HG03159 (cell line): Measurements from ENCODE around the gene OBSCN.

Source experiments
- ATAC-seq: cut with Tn5 transposase; IDR thresholded peaks from one replicate; pipeline ENCODE4 v1.9.1; 2021; ENCODE audit warnings: mild to moderate bottlenecking, moderate library complexity; ENCODE audit not compliant: unreplicated experiment

The OBSCN gene

DNA sequence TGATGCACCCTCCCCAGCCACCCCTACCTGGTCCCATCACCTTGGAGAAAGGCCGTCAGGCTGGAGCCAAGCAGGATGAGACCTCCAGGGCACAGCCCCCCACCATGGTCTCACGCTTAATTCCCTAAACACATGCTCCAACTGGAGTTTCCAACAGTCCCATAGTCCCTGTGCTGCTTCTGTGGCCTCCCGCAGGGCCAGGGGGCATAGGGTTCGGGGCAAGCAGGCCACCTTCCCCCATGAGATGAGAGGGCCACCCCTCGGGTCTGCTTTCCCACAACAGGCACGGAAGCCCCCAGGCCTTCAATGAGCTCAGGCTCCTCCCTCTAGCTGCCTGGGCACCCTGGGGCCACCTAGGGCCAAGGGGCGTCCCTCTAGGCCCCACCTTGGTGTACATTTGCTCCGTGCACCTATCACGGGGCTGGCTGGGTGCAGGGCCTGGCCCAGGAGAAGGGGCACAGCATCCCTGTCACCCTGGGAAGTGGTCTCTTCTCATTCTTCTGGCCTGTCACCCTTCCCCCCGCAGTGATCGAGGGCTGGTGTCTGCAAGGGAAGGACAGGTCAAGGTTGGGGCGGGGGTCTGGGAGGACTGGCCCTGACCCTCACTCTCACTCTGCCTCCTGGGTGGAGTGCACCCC, 156.3 kb downstream of the OBSCN start:
- no peak for ATAC-seq

DNA sequence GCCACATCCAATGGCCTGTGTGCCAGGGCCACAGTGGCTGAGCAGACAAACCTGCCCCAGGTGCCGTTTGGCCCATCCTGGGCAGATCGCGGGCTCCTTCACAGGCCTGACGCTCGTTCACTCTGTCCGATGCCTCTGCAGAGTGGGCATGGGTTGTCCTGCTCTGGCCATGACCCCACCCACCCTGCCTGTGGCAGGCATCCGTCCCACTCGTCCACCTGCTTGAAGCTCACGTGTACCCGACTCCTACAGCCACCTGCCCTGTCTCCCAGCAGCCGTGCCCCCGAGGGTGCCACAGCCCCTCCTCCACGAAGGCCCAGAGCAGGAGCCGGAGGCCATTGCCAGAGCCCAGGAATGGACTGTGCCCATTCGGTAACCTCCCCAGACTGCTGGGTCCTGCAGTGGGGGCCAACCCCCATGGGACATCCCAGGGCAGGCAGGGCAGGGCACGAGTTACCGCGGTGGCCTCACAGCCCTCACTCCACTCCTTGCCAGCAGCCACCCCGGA, 156.9 kb downstream of the OBSCN start:
- no peak for ATAC-seq

DNA sequence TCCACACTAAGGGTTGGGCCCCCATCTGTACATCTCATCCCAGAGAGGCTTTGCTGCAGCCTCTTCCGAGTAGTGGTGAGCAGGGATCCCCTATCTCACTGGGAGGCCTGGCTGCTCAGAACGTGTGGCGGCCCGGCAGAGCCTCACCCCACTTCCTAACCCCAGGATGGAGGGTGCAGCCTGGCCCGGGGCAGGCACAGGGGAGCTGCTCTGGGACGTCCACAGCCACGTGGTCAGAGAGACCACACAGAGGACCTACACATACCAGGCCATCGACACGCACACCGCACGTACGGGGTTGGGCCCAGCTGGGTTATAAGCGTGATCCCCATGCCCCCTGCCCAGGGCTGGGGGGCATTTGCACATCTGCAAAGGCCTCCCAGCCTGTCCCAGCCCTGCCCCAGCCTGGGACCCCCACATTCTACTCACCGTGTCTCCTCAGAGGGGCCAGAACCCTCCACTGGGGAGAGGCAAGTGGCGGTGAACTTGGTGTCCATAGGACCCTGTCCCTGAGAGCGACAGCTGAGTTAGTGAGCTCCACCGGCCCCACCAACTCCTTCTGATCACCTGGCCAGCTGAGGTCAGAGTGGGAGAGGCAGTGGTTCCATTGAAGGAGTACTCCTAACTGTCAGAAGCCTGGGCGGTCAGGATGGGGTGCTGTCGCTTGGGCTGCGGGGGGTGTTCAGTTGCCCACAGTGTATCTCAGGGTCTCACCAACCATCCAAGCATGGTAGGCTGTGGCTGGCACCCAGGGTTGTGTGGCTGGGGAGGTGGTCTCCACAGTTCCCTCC, 157.6 kb downstream of the OBSCN start:
- no peak for ATAC-seq

DNA sequence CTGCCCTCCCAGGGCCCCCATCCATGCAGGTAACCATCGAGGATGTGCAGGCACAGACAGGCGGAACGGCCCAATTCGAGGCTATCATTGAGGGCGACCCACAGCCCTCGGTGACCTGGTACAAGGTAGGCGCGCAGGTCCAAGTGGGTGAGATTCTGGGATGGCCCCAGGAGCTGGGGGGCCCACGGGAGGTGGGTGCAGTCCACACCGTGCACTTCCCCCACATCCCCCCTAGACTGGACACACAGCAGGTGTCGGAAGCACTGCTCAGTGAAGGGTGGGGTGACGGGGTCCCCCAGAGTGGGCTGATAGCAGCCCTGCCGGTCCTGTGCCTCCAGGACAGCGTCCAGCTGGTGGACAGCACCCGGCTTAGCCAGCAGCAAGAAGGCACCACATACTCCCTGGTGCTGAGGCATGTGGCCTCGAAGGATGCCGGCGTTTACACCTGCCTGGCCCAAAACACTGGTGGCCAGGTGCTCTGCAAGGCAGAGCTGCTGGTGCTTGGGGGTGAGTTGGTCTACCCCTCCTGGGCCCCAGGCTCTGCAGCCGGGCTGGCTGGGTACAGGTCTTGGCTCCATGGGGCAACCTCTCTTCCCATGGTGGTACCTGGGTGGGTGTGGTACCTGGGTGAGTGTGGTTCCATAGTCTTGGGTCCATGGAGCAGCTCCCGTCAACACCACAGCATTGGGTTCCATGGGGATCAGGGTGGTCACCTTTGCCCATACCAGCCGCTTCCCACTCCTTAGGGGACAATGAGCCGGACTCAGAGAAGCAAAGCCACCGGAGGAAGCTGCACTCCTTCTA, 158.4 kb downstream of the OBSCN start:
- ATAC-seq, result no peak

DNA sequence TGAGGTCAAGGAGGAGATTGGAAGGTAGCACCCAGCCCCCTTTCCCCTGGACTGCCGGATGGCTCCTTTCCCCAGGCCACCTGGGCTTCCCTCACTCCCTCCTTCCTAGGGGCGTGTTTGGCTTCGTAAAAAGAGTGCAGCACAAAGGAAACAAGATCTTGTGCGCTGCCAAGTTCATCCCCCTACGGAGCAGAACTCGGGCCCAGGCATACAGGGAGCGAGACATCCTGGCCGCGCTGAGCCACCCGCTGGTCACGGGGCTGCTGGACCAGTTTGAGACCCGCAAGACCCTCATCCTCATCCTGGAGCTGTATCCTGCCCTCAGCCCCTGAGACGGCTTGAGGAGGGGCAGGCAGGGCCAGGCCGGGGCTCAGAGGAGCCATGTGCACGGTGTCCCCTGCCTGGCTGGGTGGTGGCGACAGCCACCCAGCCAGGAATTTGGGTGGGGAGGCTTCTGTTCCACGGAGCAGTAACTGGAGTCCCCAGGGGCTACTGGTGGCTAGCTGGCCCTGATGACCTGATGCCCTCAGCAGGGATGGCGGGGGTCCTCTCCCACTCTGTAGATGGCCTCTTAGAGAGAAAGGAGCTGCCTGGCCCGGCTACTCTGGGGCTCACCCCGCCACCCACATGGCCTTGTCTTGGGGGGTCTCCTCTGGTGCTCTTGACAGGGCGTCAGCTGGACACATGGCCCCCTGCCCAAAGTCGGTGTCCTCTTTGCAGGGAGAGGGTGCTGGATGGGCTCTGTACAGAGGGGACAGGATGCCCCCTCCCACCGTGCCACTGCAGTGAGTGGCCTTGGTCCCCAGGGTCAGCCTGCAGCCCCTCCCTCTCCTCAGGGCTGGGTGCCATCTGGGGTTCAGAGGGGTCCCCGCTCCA, 159.3 kb downstream of the OBSCN start:
- no peak for ATAC-seq

DNA sequence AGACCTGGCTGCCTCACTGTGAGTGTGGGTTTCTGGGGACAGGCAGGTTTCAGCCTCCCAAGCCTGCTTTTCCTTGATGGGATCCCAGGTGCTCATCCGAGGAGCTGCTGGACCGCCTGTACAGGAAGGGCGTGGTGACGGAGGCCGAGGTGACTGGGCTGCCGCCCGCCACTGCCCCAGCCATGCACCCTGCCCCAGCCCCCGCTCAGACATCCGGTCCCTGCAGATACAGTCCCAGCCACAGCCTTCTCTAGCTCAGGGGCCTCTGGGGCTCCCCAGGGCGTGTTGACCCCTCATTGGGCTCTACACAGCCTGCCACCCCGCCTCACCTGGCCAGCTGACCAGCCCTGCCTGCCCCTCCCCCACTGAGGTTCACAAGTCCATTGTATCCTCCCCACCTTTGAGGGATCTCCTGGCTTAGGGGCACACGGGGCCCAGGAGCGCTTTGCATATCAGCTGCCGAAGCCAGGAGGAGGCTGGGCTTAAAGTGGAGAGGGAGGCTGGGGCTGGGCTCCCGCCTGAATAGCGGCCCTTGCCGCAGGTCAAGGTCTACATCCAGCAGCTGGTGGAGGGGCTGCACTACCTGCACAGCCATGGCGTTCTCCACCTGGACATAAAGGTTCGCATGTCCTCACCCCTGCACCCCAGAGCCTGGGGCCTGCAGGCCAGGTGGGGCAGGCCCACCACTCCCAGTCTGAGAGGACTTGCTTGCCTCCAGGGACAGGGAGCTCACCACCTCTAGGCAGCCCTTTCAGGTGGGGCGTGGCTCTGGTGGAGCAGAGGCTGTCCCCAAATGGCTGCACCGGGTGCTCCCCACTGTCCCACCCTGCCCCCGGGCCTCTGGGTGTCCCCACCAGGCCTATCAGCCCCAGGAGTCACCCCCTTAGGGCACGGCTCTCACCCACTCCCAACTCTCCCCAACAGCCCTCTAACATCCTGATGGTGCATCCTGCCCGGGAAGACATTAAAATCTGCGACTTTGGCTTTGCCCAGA, 160.3 kb downstream of the OBSCN start:
- no peak for ATAC-seq

DNA sequence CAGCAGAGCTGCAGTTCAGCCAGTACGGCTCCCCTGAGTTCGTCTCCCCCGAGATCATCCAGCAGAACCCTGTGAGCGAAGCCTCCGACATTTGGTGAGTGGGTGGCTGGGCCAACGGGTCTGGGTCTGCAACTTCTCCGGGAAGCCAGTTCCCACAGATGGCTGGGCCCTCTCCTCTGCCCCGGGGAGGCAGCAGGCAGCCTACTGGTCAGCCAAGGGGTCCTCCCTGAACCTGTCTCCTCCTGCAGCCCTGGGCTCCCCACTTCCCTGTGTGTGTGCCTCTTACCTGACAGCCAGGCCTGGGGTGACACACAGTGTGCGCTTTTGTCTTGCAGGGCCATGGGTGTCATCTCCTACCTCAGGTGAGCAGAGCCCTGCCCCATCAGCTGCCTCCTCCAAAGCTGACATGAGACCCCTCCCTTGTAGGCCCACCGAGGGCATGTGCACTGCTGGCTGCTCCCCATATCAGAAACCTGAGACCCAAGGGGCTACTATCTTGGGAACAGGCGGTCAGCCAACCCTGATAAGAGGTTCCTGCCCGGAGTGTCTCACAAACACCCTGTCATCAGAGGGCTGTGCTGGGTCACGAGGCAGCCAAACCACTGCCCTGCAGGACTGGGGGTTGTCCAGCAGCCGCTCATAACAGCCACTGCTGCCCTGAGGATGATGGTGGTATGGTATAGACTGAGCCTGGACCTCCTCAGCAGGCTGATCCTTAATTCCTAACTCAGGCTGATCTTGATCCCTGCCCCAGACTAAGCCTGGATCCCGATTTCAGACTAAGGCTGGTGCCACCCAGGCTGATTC, 161.2 kb downstream of the OBSCN start:
- no peak for ATAC-seq

DNA sequence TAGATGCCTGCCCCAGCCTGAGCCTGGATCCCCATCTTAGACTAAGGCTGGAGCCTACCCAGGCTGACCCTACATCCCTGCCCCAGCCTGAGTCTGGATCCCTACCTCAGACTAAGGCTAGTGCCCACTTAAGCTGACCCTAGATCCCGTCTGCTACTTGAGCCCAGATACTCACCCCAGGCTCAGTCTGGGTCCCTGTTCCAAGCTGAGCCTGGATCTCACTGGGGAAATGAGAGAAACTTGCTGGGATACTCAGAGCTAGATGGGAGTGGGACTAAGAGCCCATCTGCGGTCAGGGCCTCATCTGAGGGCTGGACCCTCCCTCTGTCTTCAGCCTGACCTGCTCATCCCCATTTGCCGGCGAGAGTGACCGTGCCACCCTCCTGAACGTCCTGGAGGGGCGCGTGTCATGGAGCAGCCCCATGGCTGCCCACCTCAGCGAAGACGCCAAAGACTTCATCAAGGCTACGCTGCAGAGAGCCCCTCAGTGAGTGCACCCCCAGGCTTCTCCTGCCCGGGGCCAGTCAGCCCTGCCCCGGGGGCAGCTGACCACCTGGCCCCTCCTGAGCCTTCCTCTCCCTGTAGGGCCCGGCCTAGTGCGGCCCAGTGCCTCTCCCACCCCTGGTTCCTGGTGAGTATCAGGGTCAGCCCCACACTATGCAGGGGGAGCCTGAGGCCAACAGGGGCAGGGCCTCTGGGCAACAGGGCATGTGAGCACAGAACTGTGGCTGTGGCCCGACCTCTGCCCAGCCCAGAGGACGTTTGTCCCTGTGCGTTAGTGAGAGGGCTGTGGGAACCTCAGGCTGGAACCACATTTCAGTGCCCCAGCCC, 162.0 kb downstream of the OBSCN start:
- no peak for ATAC-seq

DNA sequence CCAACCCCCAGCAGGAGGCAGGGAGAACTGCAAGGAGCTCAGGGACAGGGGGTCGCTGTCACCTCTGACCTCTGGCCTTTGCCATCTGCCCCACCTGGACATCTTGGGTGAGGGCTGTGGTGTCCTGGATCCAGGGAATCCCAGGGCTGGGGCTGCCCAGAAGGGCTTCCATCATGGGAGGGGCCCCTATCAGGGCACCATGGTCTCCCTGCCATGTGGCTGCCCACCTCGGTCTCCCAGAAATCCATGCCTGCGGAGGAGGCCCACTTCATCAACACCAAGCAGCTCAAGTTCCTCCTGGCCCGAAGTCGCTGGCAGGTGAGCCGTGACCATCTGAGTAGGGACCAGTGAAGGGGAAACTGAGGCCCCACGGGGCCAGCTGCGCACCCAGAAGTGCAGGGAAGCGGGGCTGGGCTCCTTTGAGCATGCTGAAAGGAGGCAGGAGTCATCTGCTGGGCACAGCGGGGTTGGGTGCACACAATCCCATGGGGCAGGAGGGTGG, 162.6 kb downstream of the OBSCN start:
- no peak for ATAC-seq

DNA sequence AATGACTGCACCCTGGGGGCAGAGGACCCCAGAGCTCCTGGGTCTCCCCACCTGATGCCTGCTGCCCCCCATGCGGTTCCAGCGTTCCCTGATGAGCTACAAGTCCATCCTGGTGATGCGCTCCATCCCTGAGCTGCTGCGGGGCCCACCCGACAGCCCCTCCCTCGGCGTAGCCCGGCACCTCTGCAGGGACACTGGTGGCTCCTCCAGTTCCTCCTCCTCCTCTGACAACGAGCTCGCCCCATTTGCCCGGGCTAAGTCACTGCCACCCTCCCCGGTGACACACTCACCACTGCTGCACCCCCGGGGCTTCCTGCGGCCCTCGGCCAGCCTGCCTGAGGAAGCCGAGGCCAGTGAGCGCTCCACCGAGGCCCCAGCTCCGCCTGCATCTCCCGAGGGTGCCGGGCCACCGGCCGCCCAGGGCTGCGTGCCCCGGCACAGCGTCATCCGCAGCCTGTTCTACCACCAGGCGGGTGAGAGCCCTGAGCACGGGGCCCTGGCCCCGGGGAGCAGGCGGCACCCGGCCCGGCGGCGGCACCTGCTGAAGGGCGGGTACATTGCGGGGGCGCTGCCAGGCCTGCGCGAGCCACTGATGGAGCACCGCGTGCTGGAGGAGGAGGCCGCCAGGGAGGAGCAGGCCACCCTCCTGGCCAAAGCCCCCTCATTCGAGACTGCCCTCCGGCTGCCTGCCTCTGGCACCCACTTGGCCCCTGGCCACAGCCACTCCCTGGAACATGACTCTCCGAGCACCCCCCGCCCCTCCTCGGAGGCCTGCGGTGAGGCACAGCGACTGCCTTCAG, 163.3 kb downstream of the OBSCN start:
- no peak for ATAC-seq

DNA sequence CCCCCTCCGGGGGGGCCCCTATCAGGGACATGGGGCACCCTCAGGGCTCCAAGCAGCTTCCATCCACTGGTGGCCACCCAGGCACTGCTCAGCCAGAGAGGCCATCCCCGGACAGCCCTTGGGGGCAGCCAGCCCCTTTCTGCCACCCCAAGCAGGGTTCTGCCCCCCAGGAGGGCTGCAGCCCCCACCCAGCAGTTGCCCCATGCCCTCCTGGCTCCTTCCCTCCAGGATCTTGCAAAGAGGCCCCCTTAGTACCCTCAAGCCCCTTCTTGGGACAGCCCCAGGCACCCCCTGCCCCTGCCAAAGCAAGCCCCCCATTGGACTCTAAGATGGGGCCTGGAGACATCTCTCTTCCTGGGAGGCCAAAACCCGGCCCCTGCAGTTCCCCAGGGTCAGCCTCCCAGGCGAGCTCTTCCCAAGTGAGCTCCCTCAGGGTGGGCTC, 163.9 kb downstream of the OBSCN start:
- no peak for ATAC-seq

DNA sequence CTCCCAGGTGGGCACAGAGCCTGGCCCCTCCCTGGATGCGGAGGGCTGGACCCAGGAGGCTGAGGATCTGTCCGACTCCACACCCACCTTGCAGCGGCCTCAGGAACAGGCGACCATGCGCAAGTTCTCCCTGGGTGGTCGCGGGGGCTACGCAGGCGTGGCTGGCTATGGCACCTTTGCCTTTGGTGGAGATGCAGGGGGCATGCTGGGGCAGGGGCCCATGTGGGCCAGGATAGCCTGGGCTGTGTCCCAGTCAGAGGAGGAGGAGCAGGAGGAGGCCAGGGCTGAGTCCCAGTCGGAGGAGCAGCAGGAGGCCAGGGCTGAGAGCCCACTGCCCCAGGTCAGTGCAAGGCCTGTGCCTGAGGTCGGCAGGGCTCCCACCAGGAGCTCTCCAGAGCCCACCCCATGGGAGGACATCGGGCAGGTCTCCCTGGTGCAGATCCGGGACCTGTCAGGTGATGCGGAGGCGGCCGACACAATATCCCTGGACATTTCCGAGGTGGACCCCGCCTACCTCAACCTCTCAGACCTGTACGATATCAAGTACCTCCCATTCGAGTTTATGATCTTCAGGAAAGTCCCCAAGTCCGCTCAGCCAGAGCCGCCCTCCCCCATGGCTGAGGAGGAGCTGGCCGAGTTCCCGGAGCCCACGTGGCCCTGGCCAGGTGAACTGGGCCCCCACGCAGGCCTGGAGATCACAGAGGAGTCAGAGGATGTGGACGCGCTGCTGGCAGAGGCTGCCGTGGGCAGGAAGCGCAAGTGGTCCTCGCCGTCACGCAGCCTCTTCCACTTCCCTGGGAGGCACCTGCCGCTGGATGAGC, 164.5 kb downstream of the OBSCN start:
- no peak for ATAC-seq

DNA sequence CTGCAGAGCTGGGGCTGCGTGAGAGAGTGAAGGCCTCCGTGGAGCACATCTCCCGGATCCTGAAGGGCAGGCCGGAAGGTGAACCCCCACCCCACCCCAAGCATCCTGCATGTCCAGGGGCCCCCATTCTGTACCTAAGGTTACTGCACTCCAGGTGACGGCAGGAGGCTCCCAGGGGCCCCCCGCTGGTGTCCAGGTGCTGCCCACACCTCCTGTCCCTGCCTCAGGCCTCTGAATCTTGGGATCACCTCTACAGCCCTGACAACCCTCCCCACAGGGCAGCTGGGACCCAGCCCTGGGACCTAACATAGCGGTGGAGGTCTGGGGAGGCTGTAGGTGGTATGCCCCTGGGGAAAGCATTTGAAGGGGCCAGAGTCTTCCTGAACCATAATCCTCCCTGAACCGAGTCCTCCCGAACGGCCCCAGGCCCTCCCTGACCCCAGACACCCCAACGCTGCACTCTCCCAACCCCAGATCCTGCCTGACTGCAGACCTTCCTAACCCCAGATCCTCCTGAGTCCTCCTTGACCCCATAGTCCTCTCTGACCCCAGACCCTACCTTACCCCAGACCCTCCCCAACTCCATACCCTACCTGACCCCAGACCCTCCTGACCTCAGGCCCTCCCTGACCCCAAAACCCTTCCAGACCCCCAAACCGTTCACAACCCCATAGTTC, 165.3 kb downstream of the OBSCN start:
- no peak for ATAC-seq

DNA sequence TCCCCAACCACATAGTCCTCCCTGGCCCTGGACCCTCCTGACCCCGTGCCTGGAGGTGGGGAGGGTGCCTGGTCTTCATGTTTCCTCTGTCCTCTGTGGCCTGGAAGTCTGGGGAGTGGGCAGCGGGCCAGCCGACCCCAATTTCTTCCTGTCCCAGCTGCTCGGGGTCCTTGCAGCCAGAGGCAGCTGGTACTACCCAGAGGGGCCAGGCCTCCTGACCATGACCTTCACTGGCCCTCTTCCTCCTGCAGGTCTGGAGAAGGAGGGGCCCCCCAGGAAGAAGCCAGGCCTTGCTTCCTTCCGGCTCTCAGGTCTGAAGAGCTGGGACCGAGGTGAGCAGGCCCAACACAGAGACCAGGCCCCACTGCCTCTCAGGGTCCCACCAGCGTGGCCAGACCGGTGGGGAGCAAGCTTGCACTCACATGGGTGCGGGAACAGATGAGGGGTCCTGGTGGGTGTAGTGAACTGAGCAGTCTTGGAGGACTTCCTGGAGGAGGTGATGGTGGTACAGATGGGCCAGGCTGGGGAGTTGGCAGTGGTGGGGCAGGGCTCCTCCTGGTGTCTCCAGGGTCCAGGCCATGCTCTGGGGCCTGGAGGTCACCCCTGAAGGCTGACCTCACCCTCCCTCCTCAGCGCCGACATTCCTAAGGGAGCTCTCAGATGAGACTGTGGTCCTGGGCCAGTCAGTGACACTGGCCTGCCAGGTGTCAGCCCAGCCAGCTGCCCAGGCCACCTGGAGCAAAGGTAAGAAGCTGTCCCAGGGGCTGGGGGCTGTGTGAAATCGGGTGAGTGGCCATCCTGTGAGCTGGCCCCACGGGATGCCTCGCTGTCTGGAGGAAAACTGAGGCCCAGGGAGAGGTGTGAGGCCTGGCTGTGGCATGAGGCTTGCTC, 166.1 kb downstream of the OBSCN start:
- ATAC-seq, result no peak
